ENCODE measurements around the gene BTF3L4. TPM values are rescaled to one million over a fixed set of nuclear protein-coding genes. Genes with fewer than 3 reads are reported as not detected.
A peak's percentile ranks its signal among the peaks of the same experiment; 100 is the strongest.
"Not testable (repeated sequence)": the region's sequence is repeated elsewhere in the genome, so short reads cannot be mapped to it uniquely, and the experiment has no call there.

The BTF3L4 gene
- total RNA-seq, 3 donors from 2014 or later = 47.5 to 66.2 (median 59.0) TPM

- H3K4me3 ChIP-seq = peak overlapping the region; percentile 87 to 95 (median 92)
- H3K27ac ChIP-seq = peak overlapping the region; percentile 89 to 97
- no peak for TF ChIP-seq POLR2AphosphoS5 (IDR thresholded peaks at IDR 0.05)
- TF ChIP-seq CTCF (IDR thresholded peaks at IDR 0.05) = no peak
- TF ChIP-seq POLR2A (IDR thresholded peaks at IDR 0.05) = no peak
- no peaks in the 10 kb centered on the region for H3K9me3 ChIP-seq
- H3K4me1 ChIP-seq = peaks cover 3 to 11% of the 10 kb centered on the region in 2 donors
- DNase-seq (ENCODE audit: low spot score in 2 of 2) = no peak
- intact Hi-C loops (cut with DNase I; ENCODE audit: low total_unique reads) = no loop called here
- H3K36me3 ChIP-seq = no peaks in the 10 kb centered on the region
- H3K27me3 ChIP-seq = no peaks in the 10 kb centered on the region
These were observed 22.1 kb upstream of the BTF3L4 start for GRCh38 chr1:52034050-52034384.

GRCh38 chr1:52037402-52037814 is 18.7 kb upstream of the BTF3L4 start:
- no peak overlapping the region for H3K4me3 ChIP-seq
- H3K27ac ChIP-seq = no peak overlapping the region
- TF ChIP-seq CTCF (IDR thresholded peaks at IDR 0.05) (no peak), POLR2A (IDR thresholded peaks at IDR 0.05) (no peak), POLR2AphosphoS5 (IDR thresholded peaks at IDR 0.05) (no peak)
- intact Hi-C loops (cut with DNase I; ENCODE audit: low total_unique reads) = no loop called here
- H3K4me1 ChIP-seq = peaks cover 0 to 2% of the 10 kb centered on the region in 2 donors
- no peak for DNase-seq (ENCODE audit: low spot score in 2 of 2)
- no peaks in the 10 kb centered on the region for H3K9me3 ChIP-seq
- H3K36me3 ChIP-seq = no peaks in the 10 kb centered on the region
- H3K27me3 ChIP-seq = no peaks in the 10 kb centered on the region

GRCh38 chr1:52037909-52038308 is 18.2 kb upstream of the BTF3L4 start:
- Histone ChIP-seq H3K4me3 (no peak overlapping the region), H3K36me3 (no peaks in the 10 kb centered on the region), H3K9me3 (no peaks in the 10 kb centered on the region), H3K27ac (no peak overlapping the region), H3K27me3 (no peaks in the 10 kb centered on the region), H3K4me1 (no peaks in the 10 kb centered on the region)
- intact Hi-C loops (cut with DNase I; ENCODE audit: low total_unique reads) = no loop called here
- no peak for DNase-seq (ENCODE audit: low spot score in 2 of 2)
- TF ChIP-seq POLR2A (IDR thresholded peaks at IDR 0.05) (no peak), POLR2AphosphoS5 (IDR thresholded peaks at IDR 0.05) (no peak), CTCF (IDR thresholded peaks at IDR 0.05) (no peak)

- Histone ChIP-seq H3K27ac (no peak overlapping the region), H3K4me3 (no peak overlapping the region), H3K27me3 (no peaks in the 10 kb centered on the region), H3K36me3 (no peaks in the 10 kb centered on the region), H3K9me3 (no peaks in the 10 kb centered on the region), H3K4me1 (no peaks in the 10 kb centered on the region)
- TF ChIP-seq POLR2AphosphoS5 (IDR thresholded peaks at IDR 0.05) = no peak
- TF ChIP-seq CTCF (IDR thresholded peaks at IDR 0.05) = no peak
- no peak for TF ChIP-seq POLR2A (IDR thresholded peaks at IDR 0.05)
- intact Hi-C loops (cut with DNase I; ENCODE audit: low total_unique reads) = no loop called here
- no peak for DNase-seq (ENCODE audit: low spot score in 2 of 2)
These were observed 14.4 kb upstream of the BTF3L4 start for GRCh38 chr1:52041551-52042185.

- intact Hi-C loops (cut with DNase I; ENCODE audit: low total_unique reads) = no loop called here
- H3K27me3 ChIP-seq = no peaks in the 10 kb centered on the region
- H3K9me3 ChIP-seq = no peaks in the 10 kb centered on the region
- TF ChIP-seq CTCF (IDR thresholded peaks at IDR 0.05) (no peak), POLR2A (IDR thresholded peaks at IDR 0.05) (no peak), POLR2AphosphoS5 (IDR thresholded peaks at IDR 0.05) (no peak)
- no peak overlapping the region for H3K4me3 ChIP-seq
- H3K4me1 ChIP-seq = no peaks in the 10 kb centered on the region
- DNase-seq (ENCODE audit: low spot score in 2 of 2) = no peak
- H3K36me3 ChIP-seq = no peaks in the 10 kb centered on the region
- H3K27ac ChIP-seq = no peak overlapping the region
These were observed 10.9 kb upstream of the BTF3L4 start for GRCh38 chr1:52045236-52045635.

GRCh38 chr1:52045666-52046195 is 10.4 kb upstream of the BTF3L4 start:
- H3K4me1 ChIP-seq; intact Hi-C loops (cut with DNase I; ENCODE audit: low total_unique reads); H3K36me3 ChIP-seq; H3K9me3 ChIP-seq; H3K4me3 ChIP-seq; H3K27me3 ChIP-seq; H3K27ac ChIP-seq; DNase-seq (ENCODE audit: low spot score in 2 of 2): not testable (repeated sequence)

GRCh38 chr1:52049337-52049736 is 6.8 kb upstream of the BTF3L4 start:
- H3K9me3 ChIP-seq; H3K27ac ChIP-seq; H3K4me1 ChIP-seq; H3K36me3 ChIP-seq; H3K4me3 ChIP-seq; DNase-seq (ENCODE audit: low spot score in 2 of 2); intact Hi-C loops (cut with DNase I; ENCODE audit: low total_unique reads); H3K27me3 ChIP-seq: not testable (repeated sequence)

Measured in breast epithelium (tissue), 4 donors.